Left ventricle myocardium inferior (tissue), 1 donor: ENCODE data around the gene MEX3A. TPM values are rescaled to one million over a fixed set of nuclear protein-coding genes. Genes with fewer than 3 reads are reported as not detected.

Source experiments
- DNase-seq: peaks from one replicate; pipeline ENCODE4 v3.0.0-alpha.2; 2020
- H3K27ac ChIP-seq: fragments of 200-600 bp; replicated peaks from 2 replicates; pipeline ENCODE4 v1.8.0; 2021
- H3K27me3 ChIP-seq: fragments of 200-600 bp; 2 replicates; pipeline ENCODE4 v1.8.0; 2021; ENCODE audit warnings: low read depth
- H3K36me3 ChIP-seq: fragments of 200-600 bp; 2 replicates; pipeline ENCODE4 v1.8.0; 2021
- H3K4me1 ChIP-seq: fragments of 200-600 bp; 2 replicates; pipeline ENCODE4 v1.8.0; 2021
- H3K4me3 ChIP-seq: fragments of 200-600 bp; 2 replicates; pipeline ENCODE4 v1.8.0; 2021; ENCODE audit warnings: mild to moderate bottlenecking, moderate library complexity
- H3K9me3 ChIP-seq: fragments of 200-600 bp; replicated peaks from 2 replicates; pipeline ENCODE4 v1.8.0; 2021
- CTCF ChIP-seq: fragments of 200-600 bp; IDR thresholded peaks from 2 replicates; pipeline ENCODE4 v1.8.0; 2021; ENCODE audit warnings: antibody characterized with exemption, mild to moderate bottlenecking, borderline replicate concordance
- intact Hi-C: fragments of 100-400 bp; cut with micrococcal nuclease; formaldehyde crosslinking; loops from one replicate; pipeline ENCODE4 v1.11.0; 2022
- total RNA-seq: library from RNA; stranded (reverse); fragmentation: NEBNext Ultra II Directional; extraction: Animal tissue kit (Norgen Biotek cat#: 25700); gene quantifications from one replicate; pipeline ENCODE4 v1.2.1, GENCODE V29; 2021
- donor health status: DM: no; HTN: yes; CAD: no; lungs with severe emphysema.

The MEX3A gene
- total RNA-seq, 1 donor from 2014 or later: 0.16 TPM

- TF ChIP-seq CTCF: no peak
- Histone ChIP-seq H3K9me3 (no peaks in the 10 kb centered on the region), H3K27ac (peak overlapping the region; percentile 97), H3K27me3 (no peaks in the 10 kb centered on the region), H3K4me1 (peaks cover 76% of the 10 kb centered on the region), H3K36me3 (no peaks in the 10 kb centered on the region), H3K4me3 (peak overlapping the region; percentile 100)
- intact Hi-C loops: no loop called here
- peak; percentile 64 for DNase-seq
Observed at GRCh38 chr1:156115514-156116374, 33.5 kb upstream of the MEX3A start.

GRCh38 chr1:156114919-156115513 lies 32.8 kb upstream of the MEX3A start:
- DNase-seq: peak; percentile 59
- TF ChIP-seq CTCF: no peak
- intact Hi-C loops: no loop called here
- no peaks in the 10 kb centered on the region for H3K27me3 ChIP-seq
- H3K4me1 ChIP-seq: peaks cover 69% of the 10 kb centered on the region
- peak overlapping the region; percentile 97 for H3K27ac ChIP-seq
- H3K4me3 ChIP-seq: peak overlapping the region; percentile 100
- H3K9me3 ChIP-seq: no peaks in the 10 kb centered on the region
- H3K36me3 ChIP-seq: no peaks in the 10 kb centered on the region

- Histone ChIP-seq H3K36me3 (no peaks in the 10 kb centered on the region), H3K9me3 (no peaks in the 10 kb centered on the region), H3K27me3 (no peaks in the 10 kb centered on the region), H3K27ac (peak within 1 kb of the TSS; percentile 97), H3K4me3 (peak within 1 kb of the TSS; percentile 100), H3K4me1 (peaks cover 62% of the 10 kb centered on the region)
- intact Hi-C loops: no loop called here
- DNase-seq: peak; percentile 91
- TF ChIP-seq CTCF: no peak
Observed at GRCh38 chr1:156114101-156114918, 32.0 kb upstream of the MEX3A start, which contains the start of gene LMNA. LMNA (plus strand) TSS chr1:156114711; CDS start chr1:156114919, 208 bp downstream.

GRCh38 chr1:156113282-156113950 lies 31.2 kb upstream of the MEX3A start:
- Histone ChIP-seq H3K4me1 (peaks cover 56% of the 10 kb centered on the region), H3K4me3 (no peak overlapping the region)

More at GRCh38 chr1:156113282-156113950, 31.2 kb upstream of the MEX3A start:
- H3K36me3 ChIP-seq: no peaks in the 10 kb centered on the region
- intact Hi-C loops: no loop called here
- no peaks in the 10 kb centered on the region for H3K27me3 ChIP-seq
- TF ChIP-seq CTCF: no peak
- no peak for DNase-seq
- no peaks in the 10 kb centered on the region for H3K9me3 ChIP-seq
- H3K27ac ChIP-seq: peak overlapping the region; percentile 97
